ENCODE measurements around the gene S100A5.

Gene S100A5

DNA sequence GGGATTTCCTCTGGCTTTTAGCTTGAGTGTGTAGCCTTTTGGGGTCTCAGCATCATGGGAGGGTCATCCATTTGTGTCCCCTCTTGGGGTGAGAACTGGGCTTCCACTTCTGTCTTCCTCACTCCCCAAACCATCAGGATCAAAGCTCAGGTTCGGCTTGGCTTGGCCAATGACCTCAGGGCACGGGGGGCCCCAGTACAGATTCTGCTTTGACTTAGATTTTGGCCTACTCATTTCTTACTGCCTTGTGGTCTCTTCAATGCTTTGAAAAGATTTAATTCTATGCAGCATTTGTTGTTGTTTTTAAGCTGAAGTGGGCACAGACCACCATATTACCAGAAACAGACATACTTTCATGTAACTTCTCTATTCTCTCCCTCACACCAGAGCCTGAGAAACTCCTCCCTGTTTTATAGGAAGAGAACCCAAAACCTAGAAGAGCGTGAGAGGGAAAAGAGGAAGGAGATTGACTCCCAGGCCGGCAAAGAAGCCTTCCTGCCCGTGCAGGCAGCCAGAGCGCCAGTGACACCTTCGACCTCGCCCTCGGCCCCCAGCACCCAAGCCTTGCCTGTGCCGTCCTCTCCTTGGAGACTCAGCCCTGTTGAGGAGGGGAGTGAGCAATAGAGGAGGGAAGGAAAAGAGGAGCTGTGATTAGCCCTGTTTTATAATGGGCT, 10.2 kb upstream of the S100A5 start:
- DNase-seq (ENCODE audit: low spot score) = no peak
- in situ Hi-C loops (cut with MboI; ENCODE audit: low pct_unique_long_range_greater_than_20kb, low sequenced_read_pairs, unreplicated experiment) = no loop called here
- TF ChIP-seq, protein P1, sequence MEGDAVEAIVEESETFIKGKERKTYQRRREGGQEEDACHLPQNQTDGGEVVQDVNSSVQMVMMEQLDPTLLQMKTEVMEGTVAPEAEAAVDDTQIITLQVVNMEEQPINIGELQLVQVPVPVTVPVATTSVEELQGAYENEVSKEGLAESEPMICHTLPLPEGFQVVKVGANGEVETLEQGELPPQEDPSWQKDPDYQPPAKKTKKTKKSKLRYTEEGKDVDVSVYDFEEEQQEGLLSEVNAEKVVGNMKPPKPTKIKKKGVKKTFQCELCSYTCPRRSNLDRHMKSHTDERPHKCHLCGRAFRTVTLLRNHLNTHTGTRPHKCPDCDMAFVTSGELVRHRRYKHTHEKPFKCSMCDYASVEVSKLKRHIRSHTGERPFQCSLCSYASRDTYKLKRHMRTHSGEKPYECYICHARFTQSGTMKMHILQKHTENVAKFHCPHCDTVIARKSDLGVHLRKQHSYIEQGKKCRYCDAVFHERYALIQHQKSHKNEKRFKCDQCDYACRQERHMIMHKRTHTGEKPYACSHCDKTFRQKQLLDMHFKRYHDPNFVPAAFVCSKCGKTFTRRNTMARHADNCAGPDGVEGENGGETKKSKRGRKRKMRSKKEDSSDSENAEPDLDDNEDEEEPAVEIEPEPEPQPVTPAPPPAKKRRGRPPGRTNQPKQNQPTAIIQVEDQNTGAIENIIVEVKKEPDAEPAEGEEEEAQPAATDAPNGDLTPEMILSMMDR (IDR thresholded peaks at IDR 0.05; ENCODE audit: extremely low read depth, insufficient read depth, missing control alignments) = no peak

DNA sequence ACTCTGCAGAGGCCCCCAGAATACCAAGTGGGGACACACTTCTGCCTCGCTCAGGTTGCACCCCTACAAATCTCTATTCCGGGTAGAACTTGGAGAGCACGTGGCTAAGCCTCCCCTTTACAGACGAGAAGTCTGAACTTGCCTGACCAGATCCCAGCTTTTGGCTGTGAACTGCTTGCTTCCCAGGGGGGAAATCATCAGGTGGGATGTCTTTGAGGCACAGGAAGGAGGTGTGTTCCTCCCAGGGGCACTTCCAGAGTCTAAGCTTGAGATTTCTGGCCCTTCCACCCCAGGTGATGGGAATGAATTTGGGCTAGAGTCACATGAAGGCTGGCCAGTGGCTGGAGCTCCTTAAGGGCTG, 9.6 kb upstream of the S100A5 start:
- in situ Hi-C loops (cut with MboI; ENCODE audit: low pct_unique_long_range_greater_than_20kb, low sequenced_read_pairs, unreplicated experiment) = no loop called here
- TF ChIP-seq, protein P1 (IDR thresholded peaks at IDR 0.05; ENCODE audit: extremely low read depth, insufficient read depth, missing control alignments) = no peak
- no peak for DNase-seq (ENCODE audit: low spot score)

DNA sequence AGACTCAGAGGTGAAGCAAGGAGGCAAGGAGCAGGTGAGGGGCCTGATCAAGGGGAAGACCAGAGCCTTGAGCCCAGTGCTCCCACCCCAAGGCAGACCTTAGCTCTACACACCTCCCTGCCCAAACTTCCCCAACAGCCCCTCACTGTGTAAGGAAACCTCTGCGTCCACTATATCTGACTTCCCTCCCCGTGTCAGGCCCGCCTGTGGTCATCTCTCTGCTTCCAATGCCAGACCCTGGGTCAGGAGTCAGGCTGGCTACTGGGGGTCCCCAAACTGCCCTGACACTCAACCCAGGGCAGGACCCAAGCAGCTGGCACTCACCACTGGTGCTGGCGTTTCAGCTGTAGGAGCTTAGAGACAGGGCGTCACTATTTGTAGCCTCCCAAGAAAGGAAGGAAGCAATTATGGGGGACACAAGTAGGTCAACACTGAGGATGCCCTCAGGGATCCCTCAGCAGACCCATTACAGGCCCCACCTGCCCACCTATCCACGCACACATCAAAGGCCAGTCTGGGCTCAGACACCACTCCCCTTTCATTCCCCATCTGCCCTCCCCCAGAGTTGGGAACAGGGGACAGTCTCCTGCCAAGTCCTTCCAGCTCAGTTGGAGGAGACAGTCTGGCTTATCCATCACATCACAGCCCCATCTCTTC, 9.1 kb upstream of the S100A5 start:
- TF ChIP-seq, protein P1 (IDR thresholded peaks at IDR 0.05; ENCODE audit: extremely low read depth, insufficient read depth, missing control alignments) = no peak
- in situ Hi-C loops (cut with MboI; ENCODE audit: low pct_unique_long_range_greater_than_20kb, low sequenced_read_pairs, unreplicated experiment) = no loop called here
- DNase-seq (ENCODE audit: low spot score) = no peak

DNA sequence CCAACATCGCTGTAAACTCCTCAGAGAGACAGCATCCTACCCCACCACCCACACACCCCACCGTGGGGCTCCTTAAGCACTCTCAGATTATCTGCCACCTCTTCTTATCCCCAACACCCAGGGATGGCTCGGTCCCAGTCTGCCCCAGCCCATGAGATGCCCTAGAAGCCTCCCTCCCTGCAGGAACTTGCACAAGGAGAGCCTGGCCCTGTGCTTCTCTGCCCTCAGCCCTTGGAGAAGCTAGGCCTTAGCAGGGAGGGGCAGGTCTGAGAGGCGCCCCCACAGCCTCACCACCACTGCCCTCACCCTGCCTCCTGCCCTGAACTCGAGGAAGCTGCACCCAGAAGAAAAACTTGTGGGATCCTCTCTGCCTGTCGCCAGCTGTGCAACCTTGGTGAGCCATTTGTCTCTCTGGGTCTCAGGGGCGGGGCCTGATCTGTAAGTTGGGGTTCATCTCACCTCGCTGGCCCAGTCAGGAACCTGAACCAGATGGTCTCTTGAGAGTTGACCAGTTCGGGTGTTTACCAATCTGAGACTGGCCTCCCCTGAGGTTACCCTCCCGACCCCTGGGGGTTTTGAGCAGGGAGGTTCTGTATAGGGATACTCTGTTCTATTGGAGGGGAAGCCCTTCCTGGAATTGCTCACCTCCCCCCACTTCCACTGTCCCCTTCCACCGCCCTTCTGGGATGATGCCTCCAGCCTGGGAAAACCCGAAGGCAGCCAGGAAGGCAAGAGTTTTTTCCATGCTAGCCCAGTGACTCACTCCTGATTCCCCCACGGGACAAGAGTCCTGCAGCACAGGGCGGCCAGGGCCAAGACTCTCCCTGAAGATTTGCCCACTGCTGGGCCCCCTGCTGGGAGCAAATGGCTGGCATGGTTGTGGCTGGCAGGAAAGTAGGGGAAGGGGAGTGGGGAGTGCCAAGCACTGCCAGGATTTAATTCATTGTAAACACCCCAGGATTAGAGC, 8.3 kb upstream of the S100A5 start, which contains the start of gene S100A3:
Gene S100A3 (minus strand): TSS at position 537 of the 967 bp plus-strand sequence. CDS start 773 bp downstream, outside the sequence.
- in situ Hi-C loops (cut with MboI; ENCODE audit: low pct_unique_long_range_greater_than_20kb, low sequenced_read_pairs, unreplicated experiment) = no loop called here
- TF ChIP-seq, protein P1 (IDR thresholded peaks at IDR 0.05; ENCODE audit: extremely low read depth, insufficient read depth, missing control alignments) = no peak
- DNase-seq (ENCODE audit: low spot score) = no peak

DNA sequence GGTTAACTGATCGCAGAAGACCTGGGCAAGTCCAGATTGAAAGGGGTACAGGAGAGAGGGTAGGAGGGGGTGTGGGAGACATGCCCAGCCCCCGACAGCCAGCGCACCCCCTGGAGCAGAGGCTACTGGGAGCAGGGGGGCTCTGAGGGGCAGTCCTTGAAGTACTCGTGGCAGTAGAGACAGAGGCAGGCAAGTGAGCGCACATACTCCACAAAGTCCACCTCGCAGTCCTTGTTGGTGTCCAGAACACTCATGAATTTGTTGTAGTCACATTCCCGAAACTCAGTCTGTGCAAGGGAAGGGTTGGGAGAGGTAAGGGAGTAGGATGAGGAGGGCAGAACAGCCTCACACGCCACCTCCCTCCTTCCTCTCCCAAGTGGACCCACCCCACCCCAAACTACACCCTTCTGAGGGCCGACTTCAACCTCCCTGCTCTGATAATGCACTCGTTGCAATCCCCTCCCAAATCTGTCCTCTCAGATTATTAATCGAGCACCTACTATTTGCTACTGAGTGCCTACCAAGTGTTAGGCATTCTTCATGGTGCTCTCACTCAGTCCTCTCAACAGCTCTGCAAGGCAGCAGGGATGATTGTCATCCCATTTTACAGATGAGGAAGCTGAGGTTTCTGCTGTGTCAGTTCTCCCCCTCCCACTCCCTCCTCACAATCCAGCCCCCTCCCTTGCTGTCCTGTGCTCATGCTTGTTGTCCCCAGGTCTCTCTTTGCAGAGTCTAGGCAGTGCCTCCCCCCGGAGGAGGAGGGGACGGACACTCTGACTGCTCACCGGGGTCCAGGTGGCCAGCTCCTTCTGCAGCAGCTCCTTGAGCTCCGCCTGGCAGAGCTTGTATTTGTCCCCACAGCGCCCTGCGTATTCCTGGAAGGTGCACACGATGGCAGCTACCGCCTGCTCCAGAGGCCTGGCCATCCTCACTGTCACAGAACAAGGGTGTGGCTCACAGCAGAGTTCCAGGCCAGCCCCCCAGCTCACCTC, 7.1 kb upstream of the S100A5 start:
- in situ Hi-C loops (cut with MboI; ENCODE audit: low pct_unique_long_range_greater_than_20kb, low sequenced_read_pairs, unreplicated experiment) = no loop called here
- no peak for DNase-seq (ENCODE audit: low spot score)
- TF ChIP-seq, protein P1 (IDR thresholded peaks at IDR 0.05; ENCODE audit: extremely low read depth, insufficient read depth, missing control alignments) = no peak
